HG02981 (cell line): ENCODE data around the gene RHOBTB1.
A peak's percentile ranks its signal among the peaks of the same experiment; 100 is the strongest.
"Not testable (repeated sequence)": the region's sequence is repeated elsewhere in the genome, so short reads cannot be mapped to it uniquely, and the experiment has no call there.

Source experiments
- ATAC-seq: cut with Tn5 transposase; IDR thresholded peaks from one replicate; pipeline ENCODE4 v1.9.1; 2021; ENCODE audit warnings: mild to moderate bottlenecking, moderate library complexity; ENCODE audit not compliant: unreplicated experiment

RHOBTB1 gene

GRCh38 chr10:60944058-60944909, at the start of gene RHOBTB1:
RHOBTB1 (minus strand) TSS chr10:60944185; CDS start chr10:60911542, 32,643 bp downstream.
- ATAC-seq = peak; percentile 42

GRCh38 chr10:60992636-60993035, 48.7 kb upstream of the RHOBTB1 start:
- ATAC-seq = no peak

GRCh38 chr10:60990663-60991062, 46.7 kb upstream of the RHOBTB1 start:
- no peak for ATAC-seq

GRCh38 chr10:60989400-60989876, 45.5 kb upstream of the RHOBTB1 start:
- peak; percentile 79 for ATAC-seq

GRCh38 chr10:60986791-60987190, 42.8 kb upstream of the RHOBTB1 start:
- ATAC-seq = no peak

- no peak for ATAC-seq
Observed at GRCh38 chr10:60985951-60986350, 42.0 kb upstream of the RHOBTB1 start.

- ATAC-seq = no peak
Observed at GRCh38 chr10:60980997-60981396, 37.0 kb upstream of the RHOBTB1 start.

- no peak for ATAC-seq
Observed at GRCh38 chr10:60979667-60980104, 35.7 kb upstream of the RHOBTB1 start.

- no peak for ATAC-seq
Observed at GRCh38 chr10:60978287-60979115, 34.5 kb upstream of the RHOBTB1 start.

- ATAC-seq = no peak
Observed at GRCh38 chr10:60977161-60978122, 33.5 kb upstream of the RHOBTB1 start.

GRCh38 chr10:60976687-60977086, 32.7 kb upstream of the RHOBTB1 start:
- ATAC-seq = no peak

GRCh38 chr10:60975716-60976115, 31.7 kb upstream of the RHOBTB1 start:
- ATAC-seq = no peak

- ATAC-seq = no peak
Observed at GRCh38 chr10:60974463-60975149, 30.6 kb upstream of the RHOBTB1 start.

- ATAC-seq = no peak
Observed at GRCh38 chr10:60973086-60973485, 29.1 kb upstream of the RHOBTB1 start.

GRCh38 chr10:60972181-60972580, 28.2 kb upstream of the RHOBTB1 start:
- not testable (repeated sequence) for ATAC-seq

- no peak for ATAC-seq
Observed at GRCh38 chr10:60970526-60970925, 26.5 kb upstream of the RHOBTB1 start.

GRCh38 chr10:60968504-60968903, 24.5 kb upstream of the RHOBTB1 start:
- no peak for ATAC-seq

- no peak for ATAC-seq
Observed at GRCh38 chr10:60967854-60968484, 24.0 kb upstream of the RHOBTB1 start.

GRCh38 chr10:60967260-60967659, 23.3 kb upstream of the RHOBTB1 start:
- no peak for ATAC-seq
